GM18867 (cell line): ENCODE data around the gene UCP1.
"Not testable (repeated sequence)": the region's sequence is repeated elsewhere in the genome, so short reads cannot be mapped to it uniquely, and the experiment has no call there.

ENCODE experiments used
- ATAC-seq: cut with Tn5 transposase; IDR thresholded peaks from one replicate; pipeline ENCODE4 v1.9.1; 2021; ENCODE audit warnings: mild to moderate bottlenecking, moderate library complexity; ENCODE audit not compliant: unreplicated experiment

The UCP1 gene

GRCh38 chr4:140556372-140557085 is 12.2 kb downstream of the UCP1 start:
- peak; percentile 100 for ATAC-seq

DNA sequence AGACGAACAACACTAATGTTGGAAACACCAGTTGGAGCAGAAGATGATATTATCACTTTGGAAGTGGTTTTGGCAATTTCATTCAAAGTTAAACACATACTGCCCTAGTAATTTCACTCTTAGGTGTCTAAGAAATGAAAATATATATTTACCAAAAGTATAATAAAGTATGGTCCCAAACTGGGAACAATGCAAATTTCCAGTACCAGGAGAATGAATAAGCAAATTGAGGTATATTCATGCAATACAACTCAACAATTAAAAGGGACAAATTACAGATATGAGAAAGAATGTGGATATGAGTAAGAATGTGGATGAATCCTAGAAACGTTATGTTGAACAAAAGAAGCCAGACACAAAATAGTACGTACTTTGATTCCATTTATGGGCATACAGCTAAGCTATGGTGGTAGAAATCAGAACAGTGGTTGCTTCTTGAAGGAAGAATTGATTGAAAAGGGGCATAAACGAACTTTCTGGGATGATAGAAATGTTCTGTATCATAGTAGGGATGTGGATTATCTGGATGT is 34.7 kb downstream of the UCP1 start:
- ATAC-seq: no peak

DNA sequence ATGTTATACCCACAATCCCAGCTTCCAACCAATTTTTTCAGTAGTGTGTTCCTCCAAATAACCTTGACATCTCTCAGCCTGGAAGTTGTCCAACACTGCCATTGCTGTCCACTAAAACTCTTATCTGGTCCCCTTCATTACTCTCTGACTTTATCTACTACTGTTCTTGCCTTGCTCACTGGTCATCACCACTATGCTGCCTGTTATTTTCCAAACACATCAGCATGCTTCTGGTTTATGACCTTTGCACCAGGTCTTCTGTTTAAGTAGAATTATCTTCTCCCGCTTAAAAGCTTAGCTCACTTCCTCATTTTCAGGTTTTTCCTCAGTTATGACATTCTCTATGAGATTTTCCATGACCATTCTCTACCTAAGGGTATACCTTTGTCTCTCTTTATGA is 39.3 kb downstream of the UCP1 start:
- ATAC-seq: no peak

DNA sequence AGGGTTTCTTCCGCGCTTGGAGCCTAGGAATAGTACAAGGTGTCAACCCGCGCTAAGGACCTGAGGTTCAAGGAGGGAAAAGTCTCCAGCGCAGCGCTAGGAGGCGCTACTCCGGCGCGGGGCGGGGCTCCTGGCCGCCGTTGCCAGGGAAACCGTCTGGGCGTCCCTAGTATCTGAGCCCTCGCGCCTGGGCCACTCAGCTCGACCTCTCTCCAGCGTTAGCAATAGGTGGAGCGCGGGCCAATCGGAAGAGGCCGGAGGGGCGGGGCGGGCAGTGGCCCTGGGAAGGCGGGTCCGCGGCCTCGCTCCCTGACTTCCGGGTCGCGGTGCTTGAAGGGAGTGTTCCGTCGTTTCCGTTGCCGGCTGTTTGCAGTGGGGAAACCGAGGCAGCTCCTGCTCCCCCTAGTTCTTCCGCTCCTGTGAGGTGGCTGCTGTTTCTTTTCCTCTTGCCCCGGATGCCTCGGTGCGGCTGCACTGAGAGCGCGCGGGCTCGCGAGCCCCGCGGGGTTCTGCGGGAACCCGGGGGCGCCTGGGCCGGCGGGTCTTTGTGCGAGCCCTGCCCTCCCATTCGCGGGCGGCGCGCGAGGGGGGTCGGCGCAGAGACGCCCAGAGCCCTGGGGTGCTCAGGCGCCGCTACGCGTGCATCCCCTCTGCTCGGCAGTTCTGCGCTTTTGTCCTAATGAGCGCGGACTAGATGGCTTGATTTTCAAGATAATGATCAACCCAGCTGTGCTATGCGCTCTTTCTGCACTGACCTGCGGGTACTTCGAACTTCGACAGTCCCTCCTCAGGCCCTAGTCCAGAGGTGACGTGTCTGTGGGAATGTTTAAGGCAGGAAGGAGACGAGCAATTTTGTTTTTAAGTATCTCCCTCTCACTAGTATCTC is 44.7 kb downstream of the UCP1 start, which contains the start of gene ELMOD2:
Gene ELMOD2 (plus strand): TSS at position 312 of the 886 bp plus-strand sequence. CDS start 1,261 bp downstream, outside the sequence.
- peak; percentile 100 for ATAC-seq

GRCh38 chr4:140523370-140523856 is 45.3 kb downstream of the UCP1 start:
- peak; percentile 20 for ATAC-seq

DNA sequence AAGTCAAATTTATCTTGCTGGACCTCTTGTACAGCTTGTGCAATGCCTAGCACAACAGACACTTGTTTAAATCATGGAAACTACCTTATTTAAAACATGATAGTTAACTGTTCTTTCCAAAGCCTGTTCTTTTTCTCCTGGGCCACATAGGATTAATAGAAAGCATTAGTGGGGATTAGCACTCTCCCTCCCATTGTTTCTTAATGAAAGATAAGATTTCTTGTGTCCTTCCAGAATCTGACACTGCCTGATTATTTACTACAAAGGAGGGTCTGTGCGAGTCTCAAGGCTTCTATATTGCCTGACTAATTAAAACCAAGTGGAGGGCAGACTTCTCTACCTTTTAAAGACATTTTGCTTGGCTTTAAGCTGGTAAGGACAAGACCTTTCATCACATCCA is 53.3 kb downstream of the UCP1 start:
- ATAC-seq: no peak

GRCh38 chr4:140513765-140514164 is 55.0 kb downstream of the UCP1 start:
- not testable (repeated sequence) for ATAC-seq
